ENCODE measurements around the gene STPG3.

DNA sequence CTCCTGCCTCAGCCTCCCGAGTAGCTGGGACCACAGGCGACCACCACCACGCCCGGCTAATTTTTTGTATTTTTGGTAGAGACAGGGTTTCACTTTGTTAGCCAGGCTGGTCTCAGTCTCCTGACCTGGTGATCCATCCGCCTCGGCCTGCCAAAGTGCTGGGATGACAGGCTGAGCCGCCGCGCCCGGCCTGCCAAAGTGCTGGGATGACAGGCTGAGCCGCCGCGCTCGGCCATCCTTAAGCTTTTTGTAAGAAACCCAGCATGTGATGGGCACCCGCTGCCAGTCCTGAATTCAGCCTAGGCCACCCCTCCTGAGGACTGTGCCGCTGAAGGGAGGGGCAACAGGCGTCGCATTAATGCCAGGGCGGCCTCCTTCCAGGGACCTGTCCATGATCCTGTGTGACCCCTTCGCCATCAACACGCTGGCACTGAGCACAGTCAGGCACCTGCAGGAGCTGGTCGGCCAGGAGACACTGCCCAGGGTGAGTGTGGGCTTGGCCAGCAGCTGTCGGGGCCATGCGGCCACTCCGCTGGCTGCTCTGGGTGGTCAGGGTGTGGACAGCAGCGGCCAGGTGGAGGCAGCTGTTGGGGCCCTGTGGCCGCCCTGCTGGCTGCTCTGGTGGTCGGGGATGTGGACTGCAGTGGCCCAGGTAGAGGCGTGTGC lies 14.5 kb downstream of the STPG3 start:
- TF ChIP-seq RAD21 (IDR thresholded peaks at IDR 0.05; ENCODE audit: low read length) (no peak), RFX5 (IDR thresholded peaks at IDR 0.05; ENCODE audit: low read depth, low read length) (no peak), BHLHE40 (IDR thresholded peaks at IDR 0.05; ENCODE audit: low read depth, low read length) (no peak), RCOR1 (IDR thresholded peaks at IDR 0.05; ENCODE audit: insufficient replicate concordance, low read length) (no peak), POLR2A (IDR thresholded peaks at IDR 0.05; ENCODE audit: low read depth, low read length) (no peak), SMC3 (IDR thresholded peaks at IDR 0.05; ENCODE audit: low read depth, low read length) (no peak), NFE2L2 (IDR thresholded peaks at IDR 0.05; ENCODE audit: low read depth, low read length) (no peak), CEBPB (IDR thresholded peaks at IDR 0.05; ENCODE audit: low read depth, low read length) (no peak), MXI1 (IDR thresholded peaks at IDR 0.05; ENCODE audit: borderline replicate concordance, low read depth, low read length) (no peak), MAFK (IDR thresholded peaks at IDR 0.05; ENCODE audit: low read depth, low read length) (no peak)
- TF ChIP-seq, protein P1, sequence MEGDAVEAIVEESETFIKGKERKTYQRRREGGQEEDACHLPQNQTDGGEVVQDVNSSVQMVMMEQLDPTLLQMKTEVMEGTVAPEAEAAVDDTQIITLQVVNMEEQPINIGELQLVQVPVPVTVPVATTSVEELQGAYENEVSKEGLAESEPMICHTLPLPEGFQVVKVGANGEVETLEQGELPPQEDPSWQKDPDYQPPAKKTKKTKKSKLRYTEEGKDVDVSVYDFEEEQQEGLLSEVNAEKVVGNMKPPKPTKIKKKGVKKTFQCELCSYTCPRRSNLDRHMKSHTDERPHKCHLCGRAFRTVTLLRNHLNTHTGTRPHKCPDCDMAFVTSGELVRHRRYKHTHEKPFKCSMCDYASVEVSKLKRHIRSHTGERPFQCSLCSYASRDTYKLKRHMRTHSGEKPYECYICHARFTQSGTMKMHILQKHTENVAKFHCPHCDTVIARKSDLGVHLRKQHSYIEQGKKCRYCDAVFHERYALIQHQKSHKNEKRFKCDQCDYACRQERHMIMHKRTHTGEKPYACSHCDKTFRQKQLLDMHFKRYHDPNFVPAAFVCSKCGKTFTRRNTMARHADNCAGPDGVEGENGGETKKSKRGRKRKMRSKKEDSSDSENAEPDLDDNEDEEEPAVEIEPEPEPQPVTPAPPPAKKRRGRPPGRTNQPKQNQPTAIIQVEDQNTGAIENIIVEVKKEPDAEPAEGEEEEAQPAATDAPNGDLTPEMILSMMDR (conservative IDR thresholded peaks at IDR 0.05; ENCODE audit: low read depth, low read length) = no peak
- TF ChIP-seq, protein P2, sequence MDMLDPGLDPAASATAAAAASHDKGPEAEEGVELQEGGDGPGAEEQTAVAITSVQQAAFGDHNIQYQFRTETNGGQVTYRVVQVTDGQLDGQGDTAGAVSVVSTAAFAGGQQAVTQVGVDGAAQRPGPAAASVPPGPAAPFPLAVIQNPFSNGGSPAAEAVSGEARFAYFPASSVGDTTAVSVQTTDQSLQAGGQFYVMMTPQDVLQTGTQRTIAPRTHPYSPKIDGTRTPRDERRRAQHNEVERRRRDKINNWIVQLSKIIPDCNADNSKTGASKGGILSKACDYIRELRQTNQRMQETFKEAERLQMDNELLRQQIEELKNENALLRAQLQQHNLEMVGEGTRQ (IDR thresholded peaks at IDR 0.05; ENCODE audit: low read depth, low read length) = no peak
- TF ChIP-seq, protein P3, sequence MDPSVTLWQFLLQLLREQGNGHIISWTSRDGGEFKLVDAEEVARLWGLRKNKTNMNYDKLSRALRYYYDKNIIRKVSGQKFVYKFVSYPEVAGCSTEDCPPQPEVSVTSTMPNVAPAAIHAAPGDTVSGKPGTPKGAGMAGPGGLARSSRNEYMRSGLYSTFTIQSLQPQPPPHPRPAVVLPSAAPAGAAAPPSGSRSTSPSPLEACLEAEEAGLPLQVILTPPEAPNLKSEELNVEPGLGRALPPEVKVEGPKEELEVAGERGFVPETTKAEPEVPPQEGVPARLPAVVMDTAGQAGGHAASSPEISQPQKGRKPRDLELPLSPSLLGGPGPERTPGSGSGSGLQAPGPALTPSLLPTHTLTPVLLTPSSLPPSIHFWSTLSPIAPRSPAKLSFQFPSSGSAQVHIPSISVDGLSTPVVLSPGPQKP (IDR thresholded peaks at IDR 0.05; ENCODE audit: borderline replicate concordance, low read depth, low read length) = no peak

All from IMR-90 (cell line).